ENCODE measurements around the gene CD70. TPM values are rescaled to one million over a fixed set of nuclear protein-coding genes. Genes with fewer than 3 reads are reported as not detected.
"Not testable (repeated sequence)": the region's sequence is repeated elsewhere in the genome, so short reads cannot be mapped to it uniquely, and the experiment has no call there.

The CD70 gene
- total RNA-seq, 2 experiments from 2014 or later, result 41.2 to 43.3 TPM

- CTCF ChIA-PET, result not testable (repeated sequence)
- POLR2A ChIA-PET, result interaction anchor here (1.2 kb wide), 1 partner anchor 61 kb away, joined by 4 read pairs; no protein-coding TSS in a partner anchor
These were observed 10.1 kb upstream of the CD70 start for GRCh38 chr19:6600951-6601536.

GRCh38 chr19:6599866-6600454 lies 9.0 kb upstream of the CD70 start:
- POLR2A ChIA-PET, result no interaction called here
- CTCF ChIA-PET, result interaction anchor here (0.7 kb wide), 1 partner anchor 19 kb away, joined by 4 read pairs; no protein-coding TSS in a partner anchor

DNA sequence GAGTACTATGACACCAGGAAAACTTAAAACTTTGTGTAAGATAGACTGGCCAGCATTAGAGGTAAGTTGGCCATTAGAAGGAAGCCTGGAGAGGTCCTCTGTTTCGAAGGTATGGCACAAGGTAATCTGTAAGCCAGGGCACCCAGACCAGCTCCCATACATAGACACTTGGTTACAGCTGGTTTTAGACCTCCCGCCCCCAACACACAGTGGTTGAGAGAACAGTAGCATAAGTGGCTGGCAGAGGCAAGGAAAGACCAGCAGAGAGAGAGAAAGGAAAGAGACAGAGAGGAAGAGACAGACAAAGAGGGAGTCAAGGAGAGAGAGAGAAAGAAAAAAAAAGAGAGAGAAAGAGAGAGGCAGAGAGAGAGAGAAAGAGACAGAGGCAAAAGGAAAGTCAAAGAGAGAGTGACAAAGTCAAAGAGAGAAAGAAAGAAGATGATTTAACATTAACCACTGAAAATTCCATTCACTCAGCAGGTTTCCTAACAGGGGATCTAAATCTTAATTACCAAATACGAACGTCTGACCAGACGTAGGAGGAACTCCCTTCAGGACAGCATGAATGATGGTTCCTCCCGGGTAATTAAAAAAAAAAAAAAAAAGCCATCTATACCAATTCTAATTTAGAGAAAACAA lies 7.4 kb upstream of the CD70 start:
- POLR2A ChIA-PET, result not testable (repeated sequence)

GRCh38 chr19:6597471-6598253 lies 6.7 kb upstream of the CD70 start:
- CTCF ChIA-PET, POLR2A ChIA-PET: not testable (repeated sequence)

More for the DNA sequence above, 7.4 kb upstream of the CD70 start:
- CTCF ChIA-PET, result not testable (repeated sequence)

- POLR2A ChIA-PET, result no interaction called here
- CTCF ChIA-PET, result no interaction called here
These were observed 5.7 kb upstream of the CD70 start for GRCh38 chr19:6596621-6597020.

- ChIA-PET POLR2A (no interaction called here), CTCF (interaction anchor here (0.8 to 1.6 kb wide), 3 partner anchors 71 to 270 kb away, joined by 4 to 6 read pairs (median 4); no protein-coding TSS in a partner anchor)
These were observed 2.9 kb upstream of the CD70 start for GRCh38 chr19:6593651-6594416.

- ChIA-PET CTCF (no interaction called here), POLR2A (interaction anchor here (0.6 kb wide), 1 partner anchor 273 kb away, joined by 5 read pairs; no protein-coding TSS in a partner anchor)
These were observed 608 bp downstream of the CD70 start for GRCh38 chr19:6590258-6590826.

- POLR2A ChIA-PET, result no interaction called here
- CTCF ChIA-PET, result no interaction called here
These were observed 1.2 kb downstream of the CD70 start for GRCh38 chr19:6589711-6590257.

GRCh38 chr19:6588508-6589345 lies 2.2 kb downstream of the CD70 start:
- POLR2A ChIA-PET, result no interaction called here
- CTCF ChIA-PET, result no interaction called here

GRCh38 chr19:6587998-6588507 lies 2.9 kb downstream of the CD70 start:
- POLR2A ChIA-PET, result no interaction called here

DNA sequence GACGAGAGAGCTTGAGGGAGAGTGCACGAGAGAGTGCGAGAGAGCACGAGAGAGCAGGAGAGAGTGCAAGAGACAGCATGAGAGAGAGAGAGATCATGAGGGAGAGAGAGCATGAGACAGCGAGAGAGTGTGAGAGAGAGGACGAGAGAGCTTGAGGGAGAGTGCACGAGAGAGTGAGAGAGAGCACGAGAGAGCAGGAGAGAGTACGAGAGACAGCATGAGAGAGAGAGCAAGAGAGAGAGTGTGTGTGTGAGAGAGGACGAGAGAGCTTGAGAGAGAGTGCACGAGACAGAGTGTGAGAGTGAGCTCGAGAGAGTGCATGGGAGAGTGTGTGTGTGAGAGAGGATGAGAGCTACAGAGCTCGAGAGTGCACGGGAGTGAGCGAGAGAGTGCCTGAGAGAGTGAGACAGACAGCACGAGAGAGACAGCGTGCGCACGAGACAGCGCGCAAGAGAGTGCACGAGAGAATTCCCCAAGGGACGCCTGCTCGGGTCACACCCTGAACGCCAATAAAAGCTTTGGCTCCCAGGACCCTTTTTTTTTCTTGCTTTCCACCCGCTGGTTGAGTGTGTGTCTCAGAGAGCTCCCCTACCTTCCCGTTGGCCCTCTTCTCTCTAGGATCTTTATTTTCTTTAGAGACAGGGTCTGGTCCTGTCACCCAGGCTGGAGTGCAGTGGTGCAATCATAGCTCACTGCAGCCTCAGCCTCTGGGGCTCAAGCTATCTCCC lies 3.7 kb downstream of the CD70 start:
- CTCF ChIA-PET, result interaction anchor here (0.6 kb wide), 1 partner anchor 26 kb away, joined by 3 read pairs; no protein-coding TSS in a partner anchor
- POLR2A ChIA-PET, result no interaction called here

More at GRCh38 chr19:6587998-6588507, 2.9 kb downstream of the CD70 start:
- CTCF ChIA-PET, result no interaction called here

GRCh38 chr19:6586726-6587092 lies 4.2 kb downstream of the CD70 start:
- CTCF ChIA-PET, result no interaction called here
- POLR2A ChIA-PET, result no interaction called here

DNA sequence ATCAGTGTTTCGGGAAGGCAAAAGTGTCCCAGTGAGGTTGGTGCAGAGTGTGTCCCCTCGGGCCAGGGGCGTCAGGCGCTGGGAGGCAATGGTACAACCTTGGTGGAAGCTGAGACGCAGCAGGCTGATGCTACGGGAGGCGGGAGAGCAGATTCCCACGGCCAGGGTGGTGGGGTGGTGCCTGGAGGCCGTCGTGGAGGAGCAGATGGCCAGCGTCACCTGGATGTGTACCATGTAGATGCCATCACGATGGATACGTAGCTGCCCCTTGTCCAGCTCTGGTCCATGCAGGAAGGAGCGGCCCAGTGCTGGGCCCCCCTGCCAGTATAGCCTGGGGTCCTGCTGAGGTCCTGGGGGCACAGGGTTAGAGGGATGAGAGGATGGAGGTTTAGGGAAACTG lies 4.9 kb downstream of the CD70 start:
- CTCF ChIA-PET, result no interaction called here
- POLR2A ChIA-PET, result no interaction called here

DNA sequence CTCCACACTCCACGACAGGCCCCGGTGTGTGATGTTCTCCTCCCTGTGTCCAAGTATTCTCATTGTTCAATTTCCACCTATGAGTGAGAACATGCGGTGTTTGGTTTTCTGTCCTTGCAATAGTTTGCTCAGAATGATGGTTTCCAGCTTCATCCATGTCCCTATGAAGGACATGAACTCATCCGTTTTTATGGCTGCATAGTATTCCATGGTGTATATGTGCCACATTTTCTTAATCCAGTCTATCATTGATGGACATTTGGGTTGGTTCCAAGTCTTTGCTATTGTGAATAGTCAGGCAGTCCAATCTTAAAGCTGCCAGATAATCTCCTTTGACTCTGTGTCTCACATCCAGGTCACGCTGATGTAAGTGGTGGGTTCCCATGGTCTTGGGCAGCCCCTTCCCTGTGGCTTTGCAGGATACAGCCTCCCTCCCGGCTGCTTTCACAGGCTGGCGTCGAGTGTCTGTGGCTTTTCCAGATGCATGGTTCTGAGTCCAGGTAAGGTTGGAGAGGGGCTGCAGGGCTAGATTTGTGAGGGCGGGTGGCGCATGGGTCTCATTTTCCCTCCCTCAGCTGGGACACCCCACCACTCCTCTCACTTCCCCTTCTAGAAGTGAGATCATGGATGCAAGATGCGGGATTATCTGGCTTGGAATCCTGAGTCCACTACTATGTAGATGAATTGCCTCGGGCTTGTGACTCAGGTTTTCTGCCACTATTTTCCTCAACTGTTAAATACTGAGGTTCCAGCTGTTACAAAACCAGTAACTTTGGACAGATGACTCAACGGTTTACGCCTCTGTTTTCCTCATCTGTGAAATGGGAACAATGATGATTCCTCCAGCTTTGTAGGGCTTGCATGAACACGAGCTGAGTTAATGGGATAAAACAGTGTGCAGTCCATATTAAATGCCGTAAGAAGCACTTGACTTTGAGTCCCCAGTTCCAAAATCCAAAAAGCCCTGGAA lies 8.2 kb downstream of the CD70 start:
- POLR2A ChIA-PET, CTCF ChIA-PET: not testable (repeated sequence)

GRCh38 chr19:6580313-6580712 lies 10.6 kb downstream of the CD70 start:
- ChIA-PET CTCF (interaction anchor here (0.6 to 1.0 kb wide), 2 partner anchors 39 to 65 kb away, joined by 3 read pairs; no protein-coding TSS in a partner anchor), POLR2A (no interaction called here)

All from activated CD8-positive, alpha-beta memory T cell treated with anti-CD3 and anti-CD28 coated beads for 36 hours (primary cell).